Measurements from ENCODE around the gene FBLN1. TPM values are rescaled to one million over a fixed set of nuclear protein-coding genes. Genes with fewer than 3 reads are reported as not detected.

FBLN1 gene
- total and polyA plus RNA-seq, 9 of the 15 experiments (the other 6 are each of a cell fraction or from before 2014, with no cell fraction given): 0.66 TPM; not detected in 8

GRCh38 chr22:45552580-45553350, 50.1 kb downstream of the FBLN1 start (continued):
- TF ChIP-seq TSC22D4 (tag; IDR thresholded peaks at IDR 0.05): no peak
- no peak for TF ChIP-seq NUFIP1 (IDR thresholded peaks at IDR 0.05; ENCODE audit: partially characterized antibody)
- no peak for TF ChIP-seq ZNF184 (CRISPR knock-in tag; IDR thresholded peaks at IDR 0.05)
- TF ChIP-seq, protein P1, sequence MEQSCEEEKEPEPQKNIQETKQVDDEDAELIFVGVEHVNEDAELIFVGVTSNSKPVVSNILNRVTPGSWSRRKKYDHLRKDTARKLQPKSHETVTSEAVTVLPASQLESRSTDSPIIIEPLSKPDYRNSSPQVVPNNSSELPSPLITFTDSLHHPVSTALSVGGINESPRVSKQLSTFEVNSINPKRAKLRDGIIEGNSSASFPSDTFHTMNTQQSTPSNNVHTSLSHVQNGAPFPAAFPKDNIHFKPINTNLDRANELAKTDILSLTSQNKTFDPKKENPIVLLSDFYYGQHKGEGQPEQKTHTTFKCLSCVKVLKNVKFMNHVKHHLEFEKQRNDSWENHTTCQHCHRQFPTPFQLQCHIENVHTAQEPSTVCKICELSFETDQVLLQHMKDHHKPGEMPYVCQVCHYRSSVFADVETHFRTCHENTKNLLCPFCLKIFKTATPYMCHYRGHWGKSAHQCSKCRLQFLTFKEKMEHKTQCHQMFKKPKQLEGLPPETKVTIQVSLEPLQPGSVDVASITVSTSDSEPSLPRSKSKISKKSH (CRISPR knock-in tag; IDR thresholded peaks at IDR 0.05): no peak
- TF ChIP-seq, protein P2, sequence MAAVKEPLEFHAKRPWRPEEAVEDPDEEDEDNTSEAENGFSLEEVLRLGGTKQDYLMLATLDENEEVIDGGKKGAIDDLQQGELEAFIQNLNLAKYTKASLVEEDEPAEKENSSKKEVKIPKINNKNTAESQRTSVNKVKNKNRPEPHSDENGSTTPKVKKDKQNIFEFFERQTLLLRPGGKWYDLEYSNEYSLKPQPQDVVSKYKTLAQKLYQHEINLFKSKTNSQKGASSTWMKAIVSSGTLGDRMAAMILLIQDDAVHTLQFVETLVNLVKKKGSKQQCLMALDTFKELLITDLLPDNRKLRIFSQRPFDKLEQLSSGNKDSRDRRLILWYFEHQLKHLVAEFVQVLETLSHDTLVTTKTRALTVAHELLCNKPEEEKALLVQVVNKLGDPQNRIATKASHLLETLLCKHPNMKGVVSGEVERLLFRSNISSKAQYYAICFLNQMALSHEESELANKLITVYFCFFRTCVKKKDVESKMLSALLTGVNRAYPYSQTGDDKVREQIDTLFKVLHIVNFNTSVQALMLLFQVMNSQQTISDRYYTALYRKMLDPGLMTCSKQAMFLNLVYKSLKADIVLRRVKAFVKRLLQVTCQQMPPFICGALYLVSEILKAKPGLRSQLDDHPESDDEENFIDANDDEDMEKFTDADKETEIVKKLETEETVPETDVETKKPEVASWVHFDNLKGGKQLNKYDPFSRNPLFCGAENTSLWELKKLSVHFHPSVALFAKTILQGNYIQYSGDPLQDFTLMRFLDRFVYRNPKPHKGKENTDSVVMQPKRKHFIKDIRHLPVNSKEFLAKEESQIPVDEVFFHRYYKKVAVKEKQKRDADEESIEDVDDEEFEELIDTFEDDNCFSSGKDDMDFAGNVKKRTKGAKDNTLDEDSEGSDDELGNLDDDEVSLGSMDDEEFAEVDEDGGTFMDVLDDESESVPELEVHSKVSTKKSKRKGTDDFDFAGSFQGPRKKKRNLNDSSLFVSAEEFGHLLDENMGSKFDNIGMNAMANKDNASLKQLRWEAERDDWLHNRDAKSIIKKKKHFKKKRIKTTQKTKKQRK (IDR thresholded peaks at IDR 0.05; ENCODE audit: borderline replicate concordance, low read depth, low read length): no peak
- no peak for TF ChIP-seq ZNF699 (CRISPR knock-in tag; IDR thresholded peaks at IDR 0.05; ENCODE audit: insufficient replicate concordance)

Measured in K562 (cell line).